ENCODE data around the gene SPATA24.

SPATA24 gene

GRCh38 chr5:139397921-139398320 is 6.0 kb downstream of the SPATA24 start:
- Histone ChIP-seq H3K27me3 (replicated peaks; ENCODE audit: insufficient read depth, low read length) (no peaks in the 10 kb centered on the region), H3K9me2 (replicated peaks; ENCODE audit: insufficient read depth, low read length) (no peaks in the 10 kb centered on the region), H3K79me2 (ENCODE audit: low read length) (peaks cover 36% of the 10 kb centered on the region), H3K9ac (ENCODE audit: low read length) (no peak overlapping the region), H3K36me3 (replicated peaks; ENCODE audit: insufficient read depth, low read length) (no peaks in the 10 kb centered on the region), H4K20me1 (ENCODE audit: insufficient read depth, low read length) (no peaks in the 10 kb centered on the region), H3K9me3 (replicated peaks; ENCODE audit: insufficient read depth, low read length) (no peaks in the 10 kb centered on the region), H3K4me3 (ENCODE audit: low read length) (no peak overlapping the region), H3K4me2 (ENCODE audit: low read depth, low read length) (no peak overlapping the region), H3F3A (ENCODE audit: insufficient read depth, low read length) (peaks cover 7% of the 10 kb centered on the region; the same call in 1 of the 2 replicates), H3K27ac (ENCODE audit: low read length) (no peak overlapping the region), H2AFZ (ENCODE audit: low read length) (no peak overlapping the region), H3K4me1 (ENCODE audit: low read length) (peaks cover 3% of the 10 kb centered on the region)
- no peak for DNase-seq
- TF ChIP-seq EZH2 (optimal IDR thresholded peaks at IDR 0.05; ENCODE audit: low read depth, low read length) (no peak), EZH2phosphoT487 (IDR thresholded peaks at IDR 0.05; ENCODE audit: low read length) (no peak)

GRCh38 chr5:139396691-139397090 is 7.2 kb downstream of the SPATA24 start:
- Histone ChIP-seq H3K9me3 (replicated peaks; ENCODE audit: insufficient read depth, low read length) (no peaks in the 10 kb centered on the region), H3K4me3 (ENCODE audit: low read length) (no peak overlapping the region), H2AFZ (ENCODE audit: low read length) (no peak overlapping the region), H3K36me3 (replicated peaks; ENCODE audit: insufficient read depth, low read length) (no peaks in the 10 kb centered on the region), H3F3A (ENCODE audit: insufficient read depth, low read length) (peaks cover 14% of the 10 kb centered on the region; the same call in 1 of the 2 replicates), H3K79me2 (ENCODE audit: low read length) (peaks cover 39% of the 10 kb centered on the region), H3K4me2 (ENCODE audit: low read depth, low read length) (no peak overlapping the region), H3K9ac (ENCODE audit: low read length) (no peak overlapping the region), H3K4me1 (ENCODE audit: low read length) (peaks cover under 1% of the 10 kb centered on the region), H4K20me1 (ENCODE audit: insufficient read depth, low read length) (no peaks in the 10 kb centered on the region), H3K9me2 (replicated peaks; ENCODE audit: insufficient read depth, low read length) (no peaks in the 10 kb centered on the region), H3K27ac (ENCODE audit: low read length) (no peak overlapping the region), H3K27me3 (replicated peaks; ENCODE audit: insufficient read depth, low read length) (no peaks in the 10 kb centered on the region)
- TF ChIP-seq CTCF (IDR thresholded peaks at IDR 0.05; ENCODE audit: low read length) (no peak), EZH2phosphoT487 (IDR thresholded peaks at IDR 0.05; ENCODE audit: low read length) (no peak), EZH2 (optimal IDR thresholded peaks at IDR 0.05; ENCODE audit: low read depth, low read length) (no peak)
- no peak for DNase-seq

- DNase-seq = no peak
- Histone ChIP-seq H3K9ac (ENCODE audit: low read length) (no peak overlapping the region), H3F3A (ENCODE audit: insufficient read depth, low read length) (peaks cover 20% of the 10 kb centered on the region), H3K27ac (ENCODE audit: low read length) (no peak overlapping the region), H3K79me2 (ENCODE audit: low read length) (peaks cover 45% of the 10 kb centered on the region), H4K20me1 (ENCODE audit: insufficient read depth, low read length) (no peaks in the 10 kb centered on the region), H3K9me3 (replicated peaks; ENCODE audit: insufficient read depth, low read length) (no peaks in the 10 kb centered on the region), H3K36me3 (replicated peaks; ENCODE audit: insufficient read depth, low read length) (no peaks in the 10 kb centered on the region), H3K4me2 (ENCODE audit: low read depth, low read length) (no peak overlapping the region), H2AFZ (ENCODE audit: low read length) (no peak overlapping the region), H3K4me3 (ENCODE audit: low read length) (no peak overlapping the region), H3K27me3 (replicated peaks; ENCODE audit: insufficient read depth, low read length) (no peaks in the 10 kb centered on the region), H3K4me1 (ENCODE audit: low read length) (peaks cover 7% of the 10 kb centered on the region), H3K9me2 (replicated peaks; ENCODE audit: insufficient read depth, low read length) (no peaks in the 10 kb centered on the region)
- no peak for TF ChIP-seq EZH2 (optimal IDR thresholded peaks at IDR 0.05; ENCODE audit: low read depth, low read length)
- TF ChIP-seq CTCF (IDR thresholded peaks at IDR 0.05; ENCODE audit: low read length) = no peak
- no peak for TF ChIP-seq EZH2phosphoT487 (IDR thresholded peaks at IDR 0.05; ENCODE audit: low read length)
These were observed 7.8 kb downstream of the SPATA24 start for GRCh38 chr5:139395844-139396640.

All from MM.1S (cell line).